Prostate gland (tissue), 2 donors: ENCODE measurements around the gene GJC1. TPM values are rescaled to one million over a fixed set of nuclear protein-coding genes. Genes with fewer than 3 reads are reported as not detected.
A peak's percentile ranks its signal among the peaks of the same experiment; 100 is the strongest.

Experiments
- DNase-seq: peaks from one replicate; pipeline ENCODE4 v3.0.0-alpha.2; 2019; ENCODE audit warnings: low spot score
- H3K27ac ChIP-seq, 2 donors: fragments of 200-600 bp; sonication (generic); 2 replicates each; pipeline ENCODE4 v1.5.1; 2017 to 2019
- H3K27me3 ChIP-seq: fragments of 200-600 bp; sonication (generic); replicated peaks from 2 replicates; pipeline ENCODE4 v1.5.1; 2019; ENCODE audit not compliant: insufficient read depth
- H3K36me3 ChIP-seq, 2 donors: fragments of 200-600 bp; sonication (generic); 1 replicate in 1 of 2; 2 replicates in 1 of 2; pipeline versions ENCODE4 v1.5.1 to v1.8.1; 2017 to 2019
- H3K4me1 ChIP-seq: fragments of 200-600 bp; sonication (generic); replicated peaks from 2 replicates; pipeline ENCODE4 v1.5.1; 2019
- H3K4me3 ChIP-seq, 2 donors: fragments of 200-600 bp; sonication (generic); 2 replicates each; pipeline ENCODE4 v1.5.1; 2017 to 2019
- H3K9me3 ChIP-seq: fragments of 200-600 bp; sonication (generic); 2 replicates; pipeline ENCODE4 v1.5.1; 2017
- POLR2A ChIP-seq: fragments of 450-650 bp; IDR thresholded peaks from one replicate; pipeline ENCODE4 v1.6.1; 2016; ENCODE audit warnings: antibody characterized with exemption, mild to moderate bottlenecking
- POLR2AphosphoS5 ChIP-seq: sonication (generic); formaldehyde crosslinking; IDR thresholded peaks from one replicate; pipeline ENCODE4 v1.6.1; 2017; ENCODE audit warnings: antibody characterized with exemption
- WGBS: methylation state at CpG from one replicate; pipeline ENCODE4 v1.1.5; 2018; 5-methylcytosine and 5-hydroxymethylcytosine counted together
- intact Hi-C: fragments of 100-400 bp; cut with DNase I; formaldehyde crosslinking; loops from one replicate; pipeline ENCODE4 v1.14.2; 2022
- total RNA-seq, 2 donors: library from RNA; depleted of rRNA; stranded (reverse); fragments of >200 nt; gene quantifications; one replicate each; pipeline ENCODE4 v1.1.0, GENCODE V29; 2016
- TF ChIP-seq, protein P1 (sequence below), 4 experiments: fragments of 200-600 bp in 2 of 4; fragments of 450-650 bp in 2 of 4; sonication (generic) in 2 of 4; IDR thresholded peaks; 1 replicate in 3 of 4; 2 replicates in 1 of 4; pipeline ENCODE4 v1.5.1; 2016 to 2019; ENCODE audit warnings: antibody characterized with exemption in 4 of 4, mild to moderate bottlenecking in 2 of 4, moderate library complexity in 2 of 4

The GJC1 gene
- total RNA-seq, 2 donors from 2014 or later: 5.3 to 18.3 TPM

DNA sequence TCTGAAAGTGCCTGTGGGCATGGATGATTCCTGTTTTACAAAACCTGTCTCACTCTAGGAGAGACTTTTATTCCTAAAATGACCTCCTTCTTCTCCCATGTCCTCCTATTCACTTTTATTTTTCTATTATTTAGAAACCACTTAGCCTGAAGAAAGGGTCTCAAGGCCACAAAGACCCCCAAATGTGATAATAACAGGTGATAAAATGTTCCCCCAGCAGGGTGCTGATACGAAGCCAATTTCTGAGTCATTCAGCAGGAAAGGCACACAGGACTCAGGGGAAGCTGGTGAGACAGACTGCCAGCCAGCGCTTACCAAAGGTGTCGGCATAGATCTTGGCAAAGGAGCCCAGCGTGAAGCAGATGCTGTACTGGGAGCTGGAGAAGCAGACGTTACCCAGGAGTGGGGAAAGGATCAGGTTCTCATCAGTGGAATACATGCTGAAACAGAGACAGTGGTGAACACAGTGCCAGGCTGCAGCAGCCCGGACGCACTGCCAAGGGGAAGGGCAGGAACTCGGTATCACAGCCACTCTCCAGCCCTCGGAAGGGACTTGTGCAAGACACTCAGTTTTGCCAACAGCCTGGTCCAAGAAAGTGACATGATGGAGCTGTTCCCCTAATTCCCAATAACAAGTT, 42.2 kb upstream of the GJC1 start:
- intact Hi-C loops: loop anchor here (2.0 kb wide), 1 partner anchor 93 kb away; no protein-coding TSS in a partner anchor
- Histone ChIP-seq H3K36me3 (peaks cover 0 to 7% of the 10 kb centered on the region in 2 donors), H3K4me3 (no peak overlapping the region), H3K4me1 (no peaks in the 10 kb centered on the region), H3K27me3 (no peaks in the 10 kb centered on the region), H3K27ac (peak overlapping the region in 1 of 2 donors; percentile 17), H3K9me3 (no peaks in the 10 kb centered on the region)
- 50% methylated on average over 9 of the region's 9 CpGs for WGBS
- no peak for DNase-seq
- TF ChIP-seq, protein P1, sequence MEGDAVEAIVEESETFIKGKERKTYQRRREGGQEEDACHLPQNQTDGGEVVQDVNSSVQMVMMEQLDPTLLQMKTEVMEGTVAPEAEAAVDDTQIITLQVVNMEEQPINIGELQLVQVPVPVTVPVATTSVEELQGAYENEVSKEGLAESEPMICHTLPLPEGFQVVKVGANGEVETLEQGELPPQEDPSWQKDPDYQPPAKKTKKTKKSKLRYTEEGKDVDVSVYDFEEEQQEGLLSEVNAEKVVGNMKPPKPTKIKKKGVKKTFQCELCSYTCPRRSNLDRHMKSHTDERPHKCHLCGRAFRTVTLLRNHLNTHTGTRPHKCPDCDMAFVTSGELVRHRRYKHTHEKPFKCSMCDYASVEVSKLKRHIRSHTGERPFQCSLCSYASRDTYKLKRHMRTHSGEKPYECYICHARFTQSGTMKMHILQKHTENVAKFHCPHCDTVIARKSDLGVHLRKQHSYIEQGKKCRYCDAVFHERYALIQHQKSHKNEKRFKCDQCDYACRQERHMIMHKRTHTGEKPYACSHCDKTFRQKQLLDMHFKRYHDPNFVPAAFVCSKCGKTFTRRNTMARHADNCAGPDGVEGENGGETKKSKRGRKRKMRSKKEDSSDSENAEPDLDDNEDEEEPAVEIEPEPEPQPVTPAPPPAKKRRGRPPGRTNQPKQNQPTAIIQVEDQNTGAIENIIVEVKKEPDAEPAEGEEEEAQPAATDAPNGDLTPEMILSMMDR (IDR thresholded peaks at IDR 0.05): no peak

DNA sequence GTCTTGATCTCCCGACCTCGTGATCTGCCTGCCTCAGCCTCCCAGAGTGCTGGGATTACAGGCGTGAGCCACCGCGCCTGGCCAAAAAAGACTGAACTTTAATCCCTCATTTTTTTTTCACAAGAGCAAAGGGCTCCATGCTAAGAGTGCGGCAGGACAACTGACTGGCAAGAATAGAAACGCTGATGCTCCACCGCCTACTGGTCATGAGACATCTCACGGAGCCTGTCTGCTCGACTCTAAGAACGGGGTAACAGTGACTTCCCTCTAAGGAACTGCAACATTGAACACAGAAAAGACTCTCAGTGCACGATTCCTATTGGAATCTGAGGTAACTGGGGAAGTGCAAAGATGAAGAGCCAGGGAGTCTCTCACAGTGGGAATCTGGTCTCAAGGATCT, 41.5 kb upstream of the GJC1 start:
- intact Hi-C loops: no loop called here
- H3K9me3 ChIP-seq: no peaks in the 10 kb centered on the region
- no peak overlapping the region for H3K27ac ChIP-seq
- peaks cover 0 to 7% of the 10 kb centered on the region in 2 donors for H3K36me3 ChIP-seq
- H3K4me1 ChIP-seq: no peaks in the 10 kb centered on the region
- H3K4me3 ChIP-seq: no peak overlapping the region
- H3K27me3 ChIP-seq: no peaks in the 10 kb centered on the region
- no peak for DNase-seq
- TF ChIP-seq, protein P1 (IDR thresholded peaks at IDR 0.05): no peak
- no peak for TF ChIP-seq POLR2AphosphoS5
- TF ChIP-seq POLR2A: no peak
- 96% methylated on average over 12 of the region's 12 CpGs for WGBS

DNA sequence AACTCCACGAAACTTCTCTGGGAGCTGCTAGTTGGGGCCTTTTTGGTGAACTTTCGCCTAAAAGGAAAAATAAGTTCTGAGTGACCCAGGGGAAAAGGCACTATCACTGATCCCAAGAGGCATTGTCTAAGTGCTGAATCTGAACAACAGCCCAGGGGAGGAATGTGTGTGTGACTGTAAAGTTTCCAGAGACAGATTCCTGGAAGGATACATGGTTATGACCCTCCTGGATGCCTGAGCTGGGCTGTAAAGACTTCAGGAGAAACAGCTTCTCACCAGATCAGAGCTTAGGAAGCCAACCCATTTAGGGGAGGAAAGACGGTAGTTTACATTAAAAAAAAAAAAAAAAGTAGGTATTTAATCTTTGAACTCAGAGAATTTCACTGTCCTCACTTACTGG, 37.8 kb upstream of the GJC1 start:
- intact Hi-C loops: loop anchor here (5.0 kb wide), 1 partner anchor 41 kb away; no protein-coding TSS in a partner anchor
- Histone ChIP-seq H3K27me3 (no peaks in the 10 kb centered on the region), H3K9me3 (no peaks in the 10 kb centered on the region), H3K4me1 (no peaks in the 10 kb centered on the region), H3K4me3 (no peak overlapping the region), H3K27ac (peak overlapping the region in 1 of 2 donors; percentile 16), H3K36me3 (peaks cover 0 to 7% of the 10 kb centered on the region in 2 donors)
- DNase-seq: no peak
- WGBS: 78% methylated on average over 3 of the region's 3 CpGs
- TF ChIP-seq, protein P1 (IDR thresholded peaks at IDR 0.05): no peak
- no peak for TF ChIP-seq POLR2AphosphoS5
- no peak for TF ChIP-seq POLR2A

DNA sequence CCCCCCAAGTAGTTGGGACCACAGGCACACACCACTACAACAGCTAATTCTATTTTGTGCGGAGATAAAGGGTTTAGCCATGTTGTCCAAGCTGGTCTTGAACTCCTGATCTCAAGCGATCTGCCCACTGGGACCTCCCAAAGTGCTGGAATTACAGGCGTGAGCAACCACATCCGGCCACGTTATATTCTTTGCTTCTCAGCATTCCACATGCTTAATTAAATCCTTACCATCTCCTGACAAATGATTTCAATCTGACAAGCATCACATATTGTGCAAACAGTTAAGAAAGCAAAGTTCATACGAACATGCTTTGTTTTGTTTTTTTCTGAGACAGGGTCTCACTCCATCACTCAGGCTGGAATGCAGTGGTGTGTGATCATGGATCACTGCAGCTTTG, 35.8 kb upstream of the GJC1 start:
- H3K27ac ChIP-seq: no peak overlapping the region
- no peaks in the 10 kb centered on the region for H3K4me1 ChIP-seq
- H3K27me3 ChIP-seq: no peaks in the 10 kb centered on the region
- no peak for DNase-seq
- TF ChIP-seq, protein P1 (IDR thresholded peaks at IDR 0.05): no peak
- no peak for TF ChIP-seq POLR2AphosphoS5
- no peak for TF ChIP-seq POLR2A
- H3K4me3 ChIP-seq: no peak overlapping the region
- WGBS: 73% methylated on average over 6 of the region's 6 CpGs
- no peaks in the 10 kb centered on the region for H3K9me3 ChIP-seq
- peaks cover 0 to 2% of the 10 kb centered on the region in 2 donors for H3K36me3 ChIP-seq
- intact Hi-C loops: loop anchor here (5.0 kb wide), 1 partner anchor 39 kb away; no protein-coding TSS in a partner anchor

DNA sequence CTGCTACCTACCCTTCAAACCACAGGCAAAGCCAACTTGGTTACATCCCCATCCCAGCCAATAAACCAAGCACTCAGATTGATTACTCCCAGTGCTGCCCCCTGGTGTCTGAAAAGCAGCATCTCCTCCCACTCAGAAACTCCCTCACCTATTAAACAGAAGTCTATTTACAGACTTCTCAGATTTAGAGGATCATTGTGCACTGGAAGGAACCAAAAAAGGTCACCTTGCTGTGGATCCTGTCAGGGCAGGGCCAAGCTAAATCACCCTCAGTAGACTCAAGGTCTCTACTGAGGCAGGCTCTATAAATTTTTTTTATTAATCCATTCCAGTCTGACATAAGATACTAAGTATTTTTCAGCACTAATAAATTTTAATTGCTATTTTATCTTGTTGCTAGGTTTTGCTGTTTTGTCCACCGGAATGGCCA, 35.2 kb upstream of the GJC1 start:
- Histone ChIP-seq H3K4me1 (no peaks in the 10 kb centered on the region), H3K36me3 (peaks cover 0 to 1% of the 10 kb centered on the region in 2 donors), H3K27ac (no peak overlapping the region), H3K9me3 (no peaks in the 10 kb centered on the region), H3K4me3 (no peak overlapping the region), H3K27me3 (no peaks in the 10 kb centered on the region)
- TF ChIP-seq, protein P1 (IDR thresholded peaks at IDR 0.05): peak; percentile 74 to 87 (median 81)
- TF ChIP-seq POLR2A: no peak
- peak; percentile 62 for TF ChIP-seq POLR2AphosphoS5
- DNase-seq: peak; percentile 62
- intact Hi-C loops: loop anchor here (5.0 kb wide), 1 partner anchor 38 kb away; no protein-coding TSS in a partner anchor
- WGBS: 13% methylated on average over 1 of the region's 1 CpG
